Fibroblast of skin of right biceps (primary cell): ENCODE measurements around the gene P4HA3.
"Not testable (repeated sequence)": the region's sequence is repeated elsewhere in the genome, so short reads cannot be mapped to it uniquely, and the experiment has no call there.

ENCODE experiments used
- DNase-seq: peaks from one replicate; pipeline ENCODE4 v3.0.0-alpha.2; 2013

P4HA3 gene

DNA sequence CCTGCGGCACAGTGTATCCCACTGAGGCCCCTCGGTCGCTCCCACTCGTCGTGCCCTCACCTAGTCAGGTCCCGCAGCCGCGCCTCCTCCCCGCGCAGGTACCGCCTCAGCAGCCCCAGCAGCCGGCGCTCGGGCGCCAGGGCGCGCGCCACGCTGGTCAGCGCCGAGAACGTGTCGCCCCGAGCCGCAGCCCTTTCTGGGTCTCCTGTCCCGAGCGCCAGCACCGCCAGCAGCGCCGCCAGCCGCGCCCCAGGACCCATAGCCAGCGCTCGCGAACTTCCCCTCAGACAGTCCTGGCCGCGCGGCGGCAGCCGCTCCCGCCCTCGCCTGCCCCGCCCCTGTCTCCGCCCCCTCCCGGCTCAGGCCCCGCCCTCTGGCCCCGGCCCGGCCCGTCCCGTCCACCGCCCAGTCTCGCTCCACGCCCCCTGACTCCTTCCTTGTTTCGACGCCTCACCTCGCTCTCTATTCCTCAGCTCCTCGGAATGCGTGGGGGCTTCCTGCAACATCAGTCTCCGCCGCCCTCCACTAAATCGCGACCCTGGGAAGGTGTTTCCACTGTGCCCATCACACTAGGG is at the start of gene P4HA3:
Gene P4HA3 (minus strand): TSS at position 289 of the 575 bp plus-strand sequence. CDS start 29 bp downstream, at position 260.
- peak; percentile 69 for DNase-seq

DNA sequence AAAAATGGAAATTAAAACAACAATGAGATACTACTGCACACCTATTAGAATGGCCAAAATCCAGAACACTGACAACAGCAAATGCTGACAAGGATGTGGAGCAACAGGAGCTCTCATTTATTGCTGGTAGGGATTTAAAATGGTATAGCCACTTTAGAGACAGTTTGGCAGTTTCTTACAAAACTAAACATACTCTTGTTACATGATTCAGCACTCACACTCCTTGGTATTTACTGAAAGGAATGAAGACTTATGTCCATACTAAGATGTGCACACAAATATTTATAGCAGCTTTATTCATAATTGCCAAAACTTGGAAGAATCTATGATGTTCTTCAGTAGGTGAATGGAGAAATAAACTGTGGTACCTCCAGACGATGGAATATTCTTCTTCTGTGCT is 46.0 kb upstream of the P4HA3 start:
- DNase-seq = no peak

DNA sequence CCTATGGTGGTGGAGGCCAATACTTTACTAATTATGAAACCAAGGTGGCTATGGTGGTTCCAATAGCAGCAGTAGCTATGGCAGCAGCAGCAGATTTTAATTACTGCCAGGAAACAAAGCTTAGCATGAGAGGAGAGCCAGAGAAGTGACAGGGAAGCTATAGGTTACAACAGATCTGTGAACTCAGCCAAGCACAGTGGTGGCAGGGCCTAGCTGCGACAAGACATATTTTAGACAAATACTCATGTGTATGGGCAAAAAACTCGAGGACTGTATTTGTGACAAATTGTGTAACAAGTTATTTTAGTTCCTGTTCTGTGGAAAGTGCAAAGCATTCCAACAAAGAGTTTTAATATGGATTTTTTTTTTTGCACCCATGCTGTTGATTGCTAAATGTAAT is 44.2 kb upstream of the P4HA3 start:
- no peak for DNase-seq

DNA sequence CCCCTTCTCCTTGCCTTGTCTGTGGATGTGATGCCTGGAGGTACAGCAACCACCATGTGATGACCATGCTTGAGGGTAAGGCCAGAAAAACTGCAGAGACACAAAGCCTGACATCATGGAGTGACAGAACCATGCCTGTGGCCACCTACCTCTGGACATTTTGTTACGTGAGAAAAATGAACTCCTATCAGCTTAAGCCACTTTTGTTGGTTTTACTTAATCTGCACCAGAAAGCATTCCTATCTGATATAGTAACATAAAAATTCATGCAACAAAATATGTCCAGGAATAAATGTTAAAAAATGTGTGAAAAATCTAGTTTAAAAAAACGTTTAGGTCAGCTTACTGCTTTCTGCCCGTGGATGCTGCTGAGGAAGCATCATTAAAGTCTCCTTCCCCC is 42.6 kb upstream of the P4HA3 start:
- peak; percentile 5 for DNase-seq

DNA sequence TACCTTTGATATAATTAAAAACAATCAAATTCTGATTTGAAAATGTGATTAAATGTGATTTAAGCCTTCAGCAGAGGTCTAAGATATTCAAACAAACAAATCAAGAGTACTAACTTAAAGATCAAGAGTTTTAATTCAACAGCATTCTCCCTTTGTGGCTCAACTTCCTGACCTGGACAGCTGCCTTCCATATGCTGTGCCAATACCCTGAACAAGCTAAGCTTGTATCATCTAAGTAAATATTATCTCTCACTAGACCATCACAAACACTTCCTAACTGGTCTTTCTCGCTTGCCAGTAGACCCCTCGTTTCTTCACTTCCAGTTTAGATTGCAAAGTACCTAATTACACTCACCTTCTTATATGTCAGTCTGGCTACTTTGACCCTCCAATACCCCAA is 35.9 kb upstream of the P4HA3 start:
- no peak for DNase-seq

DNA sequence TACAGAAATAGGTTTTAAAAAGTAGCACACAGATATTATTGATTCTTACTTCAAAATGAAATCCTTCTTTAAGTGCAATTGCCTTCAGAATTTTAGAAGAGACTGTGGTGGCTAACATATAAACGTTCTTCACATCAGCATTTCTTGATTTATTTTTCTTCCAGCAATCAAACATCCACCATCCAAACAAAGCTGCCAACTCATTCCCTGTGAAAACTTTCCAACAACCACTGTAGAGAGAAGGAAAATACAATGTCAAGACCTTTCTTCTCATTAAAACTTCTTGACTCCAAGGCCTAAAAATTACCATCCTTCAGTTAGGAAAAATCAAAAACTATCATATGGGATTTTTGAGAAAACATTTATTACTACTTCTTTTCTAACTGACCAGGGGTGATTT is 34.0 kb upstream of the P4HA3 start:
- no peak for DNase-seq

DNA sequence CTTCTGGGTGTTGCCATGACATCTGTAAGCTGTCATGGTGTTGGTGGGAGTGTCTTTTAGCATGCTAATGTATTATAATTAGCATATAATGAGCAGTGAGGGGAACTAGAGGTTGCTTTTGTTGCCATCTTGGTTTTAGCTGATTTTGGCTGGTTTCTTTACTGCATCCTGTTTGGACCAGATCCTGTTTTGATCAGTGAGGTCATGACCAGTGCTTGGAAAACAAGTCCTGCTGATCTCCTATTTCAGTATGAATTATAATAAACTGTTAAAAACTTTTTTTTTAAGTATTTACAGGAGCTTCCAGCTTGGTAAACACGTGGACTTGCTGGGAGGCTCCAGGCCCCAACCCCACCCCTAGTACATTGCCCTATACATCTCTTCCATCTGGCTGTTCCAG is 30.5 kb upstream of the P4HA3 start:
- no peak for DNase-seq

DNA sequence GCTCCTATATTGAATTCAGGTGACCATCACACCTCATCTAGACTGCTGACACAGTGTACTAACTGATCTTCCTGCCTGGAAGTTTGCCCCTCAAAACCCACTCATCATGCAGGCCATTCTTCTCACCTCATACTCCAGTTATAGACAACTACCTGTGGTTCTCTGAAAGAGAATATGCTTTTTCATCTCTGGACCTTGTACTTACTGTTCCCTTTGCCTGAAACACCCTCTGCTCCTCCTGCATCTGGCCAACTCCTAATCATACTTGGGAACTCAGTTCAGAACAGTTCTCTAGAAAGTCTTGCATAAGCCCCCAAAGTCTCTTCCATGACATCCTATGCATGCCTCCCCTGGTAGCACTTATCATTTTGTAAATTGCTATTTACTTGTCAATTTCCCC is 28.2 kb upstream of the P4HA3 start:
- no peak for DNase-seq

DNA sequence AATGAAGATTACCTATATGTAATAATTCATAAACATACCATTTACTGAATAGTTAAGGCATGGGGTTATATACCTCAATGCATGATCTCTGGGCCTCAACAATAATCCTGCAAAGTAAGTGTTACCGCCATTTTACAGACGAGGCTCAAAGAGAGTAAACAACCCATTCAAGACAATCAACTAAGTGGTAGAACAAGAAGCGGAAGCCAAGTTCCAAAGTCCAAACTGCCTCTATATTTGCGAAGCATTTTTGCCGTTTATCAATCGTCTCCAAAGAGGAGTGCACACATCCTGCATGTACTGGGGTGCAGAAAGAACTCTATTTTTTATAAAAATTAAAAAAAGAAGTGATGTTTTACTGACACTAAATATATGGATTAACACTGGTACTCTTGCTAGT is 27.5 kb upstream of the P4HA3 start:
- DNase-seq = no peak

DNA sequence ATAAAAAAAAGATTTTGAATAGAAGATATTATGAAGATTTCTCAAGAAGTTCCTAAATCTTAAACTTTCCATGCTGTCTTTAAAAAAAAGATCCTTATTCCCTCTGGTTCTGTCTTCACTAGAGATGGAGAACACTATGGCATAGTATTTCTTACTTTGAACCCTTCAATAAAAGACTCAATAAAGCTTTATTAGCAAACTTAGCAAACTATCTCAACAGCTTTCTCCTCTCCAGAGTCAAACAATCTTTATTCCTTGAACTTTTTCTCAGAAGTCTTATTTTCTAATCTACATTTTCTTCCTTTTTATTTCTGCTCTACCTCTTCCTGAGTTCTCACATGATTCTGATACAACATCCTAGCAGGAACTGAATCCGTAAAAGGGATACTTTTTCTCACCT is 21.8 kb upstream of the P4HA3 start:
- no peak for DNase-seq

DNA sequence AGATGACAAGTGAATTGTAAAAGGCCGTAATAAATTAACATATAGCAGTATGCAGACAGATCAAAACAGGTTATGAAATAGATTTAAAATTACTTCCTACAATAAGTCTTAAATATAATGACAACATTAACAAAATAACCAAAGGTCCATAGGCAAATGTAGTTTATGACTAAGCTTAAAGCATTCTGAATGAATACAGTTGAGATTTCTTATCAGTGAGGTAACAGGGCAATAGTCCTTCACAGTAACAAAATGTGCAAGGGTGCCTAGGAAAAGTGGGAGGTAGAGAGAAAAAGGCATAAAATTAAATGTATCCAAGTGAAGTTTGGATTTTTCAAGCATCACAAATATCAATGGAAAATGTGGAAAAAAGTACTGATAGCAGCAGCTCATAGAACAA is 20.9 kb upstream of the P4HA3 start:
- no peak for DNase-seq

DNA sequence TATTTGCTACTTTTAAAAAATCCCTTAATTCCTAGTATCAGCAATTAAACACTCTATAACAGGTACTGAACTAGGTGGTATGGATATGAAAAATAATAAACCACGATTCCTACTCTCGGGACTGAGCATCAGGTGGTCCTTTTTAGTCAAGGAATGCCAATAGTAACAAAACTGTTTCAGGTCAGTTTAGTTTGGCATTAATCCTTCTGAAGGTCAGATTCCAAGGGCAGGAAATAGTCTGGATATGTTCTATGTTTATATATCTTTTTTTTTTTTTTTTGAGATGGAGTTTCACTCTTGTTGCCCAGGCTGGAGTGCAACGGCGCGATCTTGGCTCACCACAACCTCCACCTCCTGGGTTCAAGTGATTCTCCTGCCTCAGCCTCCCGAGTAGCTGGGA is 19.6 kb upstream of the P4HA3 start:
- not testable (repeated sequence) for DNase-seq

DNA sequence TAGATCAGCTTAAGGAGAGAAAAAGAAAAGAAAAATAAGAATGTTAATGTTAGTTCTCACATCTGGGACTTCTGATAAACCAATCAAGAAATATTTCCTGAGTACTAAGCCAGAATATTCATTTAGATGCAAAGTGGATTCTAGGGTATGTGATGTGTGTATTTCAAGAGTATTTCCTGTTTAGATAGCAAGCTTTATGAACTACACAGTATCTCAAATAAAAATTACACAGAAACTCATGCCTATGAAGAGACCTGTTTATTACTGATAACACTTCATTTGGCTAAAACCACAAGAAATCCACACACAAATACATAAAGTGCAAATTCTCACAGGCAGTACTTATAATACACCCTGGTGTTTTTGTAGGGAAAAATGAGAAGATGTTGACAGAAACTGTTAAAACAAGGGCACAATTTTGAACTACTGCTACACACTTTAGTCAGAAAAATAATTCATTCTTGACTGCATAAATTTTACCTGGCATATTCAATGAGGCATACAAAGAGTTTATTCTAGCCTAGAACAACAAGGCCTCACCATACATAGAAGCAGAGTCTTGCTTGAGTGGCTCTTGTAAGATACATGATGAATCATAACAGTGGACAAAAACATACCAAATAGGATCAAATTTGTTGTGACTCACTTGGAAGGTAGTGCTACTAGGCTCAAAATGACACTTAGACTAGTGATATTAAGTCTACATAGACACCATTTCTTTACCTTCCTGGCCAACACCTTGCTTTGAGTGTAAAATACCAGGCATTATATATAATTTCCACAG is 18.8 kb upstream of the P4HA3 start:
- peak; percentile 66 for DNase-seq

DNA sequence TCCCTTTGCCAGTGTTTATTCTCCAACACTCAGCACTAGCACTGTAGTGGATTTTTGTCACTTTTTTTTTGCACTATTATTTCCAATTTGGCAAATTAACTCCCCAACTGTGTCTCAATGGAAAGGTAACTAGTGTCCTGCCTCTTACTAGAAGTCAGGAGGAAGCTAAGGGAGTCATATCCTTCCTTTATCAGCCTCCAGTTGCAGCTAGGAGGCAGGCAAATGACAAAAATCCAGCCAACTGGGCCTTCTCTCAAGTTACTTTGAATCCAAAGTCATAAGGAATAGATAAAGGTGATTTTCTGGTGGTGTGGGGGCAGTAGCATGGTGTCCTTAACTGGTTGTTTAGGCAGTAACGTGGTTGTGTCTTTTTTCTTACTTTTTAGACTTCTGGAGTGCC is 15.6 kb upstream of the P4HA3 start:
- DNase-seq = no peak

DNA sequence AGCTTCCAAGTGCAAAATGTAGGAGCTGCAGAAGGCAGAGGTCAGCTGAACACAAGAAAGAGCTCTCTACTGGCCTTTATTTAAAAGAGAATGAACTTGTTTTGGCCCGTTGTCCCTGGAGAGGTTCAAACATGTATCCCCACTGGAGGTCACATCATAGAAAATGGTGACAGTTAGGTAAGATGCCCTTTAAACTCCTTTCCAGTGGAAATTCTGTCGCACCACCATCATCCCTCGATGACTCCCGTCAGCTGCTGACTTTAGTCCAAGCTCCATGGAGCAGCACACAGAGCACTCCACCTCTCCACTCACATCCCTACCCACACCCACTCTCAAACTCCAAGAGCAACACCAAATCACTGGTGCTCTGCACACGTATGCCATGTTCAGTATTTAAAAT is 15.2 kb upstream of the P4HA3 start:
- no peak for DNase-seq

DNA sequence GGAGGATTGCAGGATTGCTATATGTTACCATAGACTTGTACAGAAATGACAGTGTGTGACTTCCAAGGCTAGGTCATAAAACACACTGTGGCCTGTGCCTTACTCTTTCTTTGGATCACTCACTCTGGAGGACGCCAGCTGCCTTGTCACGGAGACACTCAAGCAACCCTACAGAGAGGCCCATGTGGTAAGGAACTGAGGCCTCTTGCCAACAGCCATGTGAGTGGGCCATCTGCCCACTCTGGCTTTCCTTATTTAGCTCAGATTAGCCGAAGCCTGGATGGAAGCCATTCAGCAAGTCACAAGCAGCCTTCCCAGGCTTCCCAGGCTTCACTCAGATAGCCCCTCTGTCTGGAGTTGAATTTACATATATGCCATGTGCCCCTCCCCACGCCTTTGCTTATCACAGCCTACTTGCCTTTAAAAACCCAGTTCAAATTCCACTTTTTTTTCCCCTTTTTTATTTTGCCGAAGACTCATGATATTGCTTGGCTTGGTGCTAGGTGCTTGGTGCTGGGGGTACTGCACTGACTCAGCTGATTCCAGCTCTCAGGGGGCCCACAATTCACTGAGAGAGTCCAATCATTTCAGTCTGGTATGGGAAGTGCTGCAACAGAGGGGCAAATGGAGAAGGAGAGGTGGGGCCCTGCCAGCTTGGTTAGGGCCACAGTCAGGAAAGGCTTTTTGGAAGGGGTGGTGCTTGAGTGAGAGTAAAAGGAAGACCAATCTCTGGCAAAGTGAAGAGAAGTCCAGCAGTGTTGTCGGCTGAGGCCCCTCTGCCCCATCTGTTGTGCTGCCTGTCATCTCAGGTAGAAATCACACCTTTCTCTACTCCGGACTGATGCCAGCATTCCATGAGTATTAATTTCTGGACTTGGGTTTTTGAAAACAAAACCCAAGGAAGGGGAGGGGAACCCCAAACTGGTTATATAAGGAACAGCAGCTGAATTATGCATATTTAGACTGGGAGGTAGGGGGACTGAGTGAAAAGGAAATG is 14.5 kb upstream of the P4HA3 start:
- peak; percentile 90 for DNase-seq

DNA sequence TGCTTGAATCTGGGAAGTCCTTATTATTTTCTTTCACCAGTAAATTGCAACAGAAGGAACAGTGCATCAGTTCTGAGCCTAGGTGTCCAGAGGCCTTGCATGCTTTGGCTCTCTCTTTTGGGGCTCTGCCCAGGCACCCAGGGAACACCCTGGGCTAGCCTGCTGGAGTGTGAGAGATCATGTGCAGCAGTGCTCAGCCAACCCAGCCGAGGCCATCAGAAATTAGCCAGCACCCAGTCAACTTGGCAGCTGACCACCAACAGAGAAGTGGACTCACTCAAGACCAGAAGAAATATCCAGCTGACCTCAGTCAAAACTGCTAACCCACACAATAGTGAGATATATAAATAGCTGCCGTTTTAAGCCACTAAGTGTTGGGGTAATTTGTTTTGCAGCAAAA is 11.2 kb upstream of the P4HA3 start:
- DNase-seq = no peak

DNA sequence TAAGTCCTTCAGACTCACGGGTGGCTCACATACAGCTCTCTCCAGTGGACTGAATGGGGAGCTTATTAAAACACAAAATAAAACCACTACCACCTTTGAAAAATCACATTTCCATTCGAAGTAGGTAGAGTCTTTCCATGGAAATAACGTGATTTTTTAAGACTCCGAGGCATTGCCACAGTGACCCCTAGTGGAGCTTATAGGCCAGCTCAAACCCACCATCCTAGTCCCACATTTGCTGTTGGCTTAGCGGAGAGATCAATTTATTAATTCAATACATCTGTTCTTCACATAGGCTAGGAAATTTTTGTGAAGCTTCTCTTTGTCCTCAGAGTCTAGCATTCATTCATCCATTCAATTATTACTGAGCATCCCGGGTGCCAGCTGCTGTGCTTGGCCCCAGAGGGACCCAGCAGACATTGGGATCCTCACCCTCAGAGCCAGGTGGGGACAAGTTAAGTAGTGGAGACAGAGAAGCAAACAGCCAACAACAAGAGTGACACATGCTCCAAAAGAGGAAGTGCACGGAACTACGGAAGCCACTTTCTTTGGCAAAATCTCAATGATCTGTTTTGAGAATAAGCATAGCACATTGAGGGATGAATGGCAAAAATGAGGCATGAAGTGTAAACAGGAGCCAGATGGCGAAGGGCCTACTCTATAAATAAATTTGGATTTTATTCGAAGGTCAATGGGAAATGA is 10.2 kb upstream of the P4HA3 start:
- DNase-seq = peak; percentile 77

DNA sequence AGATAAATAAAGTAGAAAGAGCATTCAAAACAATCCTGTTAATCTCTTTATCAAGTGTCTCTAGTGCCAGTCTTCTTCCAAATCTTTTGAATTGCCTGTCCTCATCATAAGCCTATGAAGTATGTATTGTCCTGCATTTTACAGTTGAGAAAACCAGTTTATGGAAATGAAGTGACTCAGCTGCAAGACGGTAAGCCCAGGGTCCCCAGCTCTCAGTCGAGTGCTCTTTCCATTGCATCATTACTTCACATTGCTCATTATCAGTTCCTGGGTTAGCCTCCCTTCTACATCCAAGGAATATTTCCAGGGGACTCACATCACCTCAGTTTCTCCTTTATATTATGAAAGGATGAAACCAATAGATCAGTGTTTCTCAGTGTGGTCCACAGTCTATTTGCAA is 9.1 kb upstream of the P4HA3 start:
- DNase-seq = peak; percentile 27

DNA sequence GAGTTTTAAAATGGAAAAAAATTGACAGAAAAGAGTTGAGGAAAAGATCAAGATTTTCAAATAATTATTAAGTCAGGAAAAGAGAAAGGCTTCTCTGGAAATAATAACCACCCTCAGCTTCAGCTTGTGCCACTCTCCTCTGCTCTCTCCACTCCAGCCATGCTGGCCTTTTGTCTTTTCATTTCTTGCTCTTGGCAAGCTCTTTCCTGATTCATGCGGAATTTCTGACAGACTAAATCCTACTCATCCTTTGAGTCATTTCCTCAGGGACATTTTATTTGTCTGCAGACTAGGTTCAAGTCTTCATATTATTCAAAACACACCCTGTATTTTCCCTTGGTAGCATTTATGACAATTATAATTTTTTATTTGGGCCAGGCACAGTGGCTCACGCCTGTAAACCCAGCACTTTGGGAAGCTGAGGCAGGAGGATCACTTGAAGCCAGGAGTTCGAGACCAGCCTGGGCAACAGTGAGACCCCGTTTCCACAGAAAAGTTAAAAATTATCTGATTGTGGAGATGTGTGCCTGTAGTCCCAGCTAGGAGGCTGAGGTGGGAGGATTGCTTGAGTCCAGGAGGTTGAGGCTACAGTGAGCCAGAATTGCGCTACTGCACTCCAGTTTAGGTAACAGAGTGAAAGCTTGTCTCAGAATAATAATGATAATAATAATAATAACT is 7.8 kb upstream of the P4HA3 start:
- DNase-seq = peak; percentile 97

DNA sequence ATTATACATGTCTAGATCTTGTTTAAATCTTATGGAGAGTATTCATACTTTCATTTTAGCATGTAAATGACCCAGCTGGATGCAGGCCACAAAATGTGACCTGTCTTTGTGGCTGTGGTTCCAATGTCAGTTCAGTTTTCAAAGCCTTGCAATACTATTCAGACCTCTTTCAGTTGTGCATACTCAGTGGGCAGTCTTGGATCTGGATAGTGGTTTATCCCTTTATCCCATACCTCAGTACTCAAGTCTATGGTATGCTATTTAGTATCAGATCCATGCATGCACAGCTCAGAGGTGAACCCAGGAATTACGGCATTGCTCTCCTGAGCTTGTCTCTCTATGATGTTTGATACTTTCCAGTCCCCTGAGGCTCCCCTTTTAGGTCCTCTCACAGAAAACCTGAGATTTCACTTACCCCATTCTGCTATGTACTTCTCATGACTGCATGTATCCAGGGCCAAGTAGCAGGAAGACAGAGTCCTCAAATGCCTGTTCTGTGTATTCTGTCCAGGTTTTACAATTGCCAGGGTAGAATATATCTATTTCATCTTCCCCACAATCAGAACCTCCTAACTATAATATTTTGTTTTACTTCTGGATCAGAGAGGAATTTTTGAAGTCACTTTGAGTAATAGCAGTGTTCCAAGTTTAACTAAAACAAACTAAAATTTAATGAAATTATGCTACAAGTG is 6.9 kb upstream of the P4HA3 start:
- DNase-seq = peak; percentile 70
